H1 (cell line): ENCODE measurements around the gene PIM1. TPM values are rescaled to one million over a fixed set of nuclear protein-coding genes. Genes with fewer than 3 reads are reported as not detected.

ENCODE experiments used
- PHF8 ChIP-seq: fragments of 200-600 bp; sonication (generic); conservative IDR thresholded peaks from 2 replicates; pipeline ENCODE4 v1.7.1; 2012; ENCODE audit warnings: low read depth, mild to moderate bottlenecking, inconsistent platforms, low read length, moderate library complexity
- RXRA ChIP-seq: IDR thresholded peaks from 2 replicates; pipeline ENCODE4 v1.6.1; 2011; ENCODE audit warnings: low read depth, mild to moderate bottlenecking, low read length, moderate library complexity; ENCODE audit not compliant: insufficient read depth
- polyA plus RNA-seq, 7 experiments: library from polyadenylated mRNA; depleted of rRNA in 3 of 7; stranded (reverse) in 5 of 7; unstranded in 2 of 7; fragments of >200 nt in 5 of 7; fragments of 200-250 nt in 2 of 7; gene quantifications; 1 replicate in 5 of 7; 2 replicates in 1 of 7; 4 replicates in 1 of 7; pipeline versions ENCODE4 v1.2.1 to v1.2.3, GENCODE V29; 2011 to 2013; ENCODE audit warnings: missing spikeins in 2 of 7, mixed read lengths in 2 of 7
- total RNA-seq: library from RNA; stranded (reverse); fragmentation: NEBNext Ultra II Directional; extraction: Animal tissue kit (Norgen Biotek cat#: 25700); gene quantifications from 2 replicates; pipeline ENCODE4 v1.2.1, GENCODE V29; 2021

Gene PIM1
- total and polyA plus RNA-seq, 2 of the 8 experiments (the other 6 are each of a cell fraction or from before 2014, with no cell fraction given), result 25.5 to 94.9 TPM

DNA sequence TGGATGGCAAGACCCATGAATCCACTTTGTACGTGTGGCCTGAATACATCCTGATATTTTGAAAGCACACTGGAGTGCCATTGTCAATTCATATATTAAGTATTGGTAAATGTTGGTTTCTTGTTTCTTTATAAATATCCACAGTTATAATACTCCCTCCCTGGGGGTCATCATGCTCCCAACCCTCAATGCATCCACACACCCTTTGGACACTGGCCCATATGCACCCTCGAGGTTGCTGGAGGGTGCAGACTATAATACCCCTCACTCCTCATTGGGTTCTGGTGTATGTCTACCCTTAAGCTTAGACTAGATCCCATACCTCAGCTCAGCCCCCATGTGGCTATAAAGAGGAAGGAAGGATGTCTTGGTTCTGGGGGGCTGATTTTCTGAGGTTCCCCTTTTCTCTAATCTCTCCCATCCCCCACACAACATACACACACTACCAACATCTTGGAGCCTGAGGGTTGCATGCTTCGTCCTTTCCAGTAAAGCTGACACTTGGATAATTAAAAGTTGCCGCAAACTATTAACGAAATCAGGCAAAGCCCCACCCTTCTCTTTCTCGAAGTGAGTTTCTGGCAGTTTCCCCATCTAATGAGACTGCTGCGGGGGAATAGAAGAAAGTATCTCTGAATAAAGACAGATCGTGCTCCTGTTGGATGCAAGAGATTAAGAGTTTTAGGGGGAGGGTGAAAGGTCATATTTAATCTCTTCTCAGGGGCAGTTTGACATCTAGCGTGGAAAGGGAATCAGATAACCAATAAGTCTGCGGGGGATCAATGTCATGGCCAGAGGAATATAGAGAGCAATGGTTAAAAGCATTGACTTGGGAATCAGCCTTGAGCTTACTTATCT is 7.4 kb downstream of the PIM1 start (continued):
- TF ChIP-seq RXRA (no peak), PHF8 (no peak)
